GM23338 (cell line): ENCODE data around the gene KSR2. TPM values are rescaled to one million over a fixed set of nuclear protein-coding genes. Genes with fewer than 3 reads are reported as not detected.

Experiments used
- ATAC-seq: fragments of 200-7000 bp; cut with Tn5 transposase; 3 replicates; pipeline ENCODE4 v1.9.1; 2020
- DNase-seq: peaks from one replicate; pipeline ENCODE4 v3.0.0-alpha.2; 2015; ENCODE audit warnings: low spot score
- H2AFZ ChIP-seq: fragments of 200-600 bp; sonication (generic); 2 replicates; pipeline ENCODE4 v1.8.0; 2016; ENCODE audit warnings: antibody characterized with exemption, mild to moderate bottlenecking, moderate library complexity
- H3F3A ChIP-seq: fragments of 200-600 bp; sonication (generic); replicated peaks from 2 replicates; pipeline ENCODE4 v1.8.0; 2017; ENCODE audit warnings: antibody characterized with exemption, mixed run types, low read depth
- H3K27ac ChIP-seq: fragments of 200-600 bp; sonication (generic); 2 replicates; pipeline ENCODE4 v1.6.1; 2016; ENCODE audit warnings: low read depth
- H3K27me3 ChIP-seq: fragments of 200-600 bp; sonication (generic); 2 replicates; pipeline ENCODE4 v1.8.0; 2016; ENCODE audit warnings: mild to moderate bottlenecking, mixed run types, moderate library complexity; ENCODE audit not compliant: insufficient read depth
- H3K36me3 ChIP-seq: fragments of 200-600 bp; sonication (generic); 2 replicates; pipeline ENCODE4 v1.8.0; 2016; ENCODE audit warnings: mild to moderate bottlenecking; ENCODE audit not compliant: insufficient read depth
- H3K4me1 ChIP-seq: fragments of 200-600 bp; sonication (generic); 2 replicates; pipeline ENCODE4 v1.8.0; 2016; ENCODE audit warnings: mild to moderate bottlenecking, moderate library complexity; ENCODE audit not compliant: insufficient read depth
- H3K4me2 ChIP-seq: fragments of 200-600 bp; sonication (generic); 2 replicates; pipeline ENCODE4 v1.7.1; 2017; ENCODE audit warnings: mixed run types
- H3K4me3 ChIP-seq: fragments of 200-600 bp; sonication (generic); 2 replicates; pipeline ENCODE4 v1.6.1; 2016; ENCODE audit warnings: mixed run types
- H3K79me2 ChIP-seq: fragments of 200-600 bp; sonication (generic); replicated peaks from 2 replicates; pipeline ENCODE4 v1.8.0; 2017; ENCODE audit warnings: mild to moderate bottlenecking; ENCODE audit not compliant: insufficient read depth
- H3K9me2 ChIP-seq: fragments of 200-600 bp; sonication (generic); 2 replicates; pipeline ENCODE4 v1.8.0; 2017; ENCODE audit not compliant: insufficient read depth
- H4K20me1 ChIP-seq: fragments of 200-600 bp; sonication (generic); replicated peaks from 2 replicates; pipeline ENCODE4 v1.8.0; 2017; ENCODE audit warnings: mild to moderate bottlenecking; ENCODE audit not compliant: insufficient read depth
- H3K27ac Mint-ChIP-seq: 2 replicates; pipeline ENCODE4 v1.8.0; 2020; ENCODE audit warnings: inconsistent platforms, mild to moderate bottlenecking, moderate library complexity, mixed read lengths
- H3K27me3 Mint-ChIP-seq: 3 replicates; pipeline ENCODE4 v1.8.0; 2022; ENCODE audit warnings: low read depth, mild to moderate bottlenecking, moderate library complexity, mixed read lengths, inconsistent platforms; ENCODE audit not compliant: insufficient read depth, poor library complexity
- H3K36me3 Mint-ChIP-seq: 3 replicates; pipeline ENCODE4 v1.8.0; 2021; ENCODE audit warnings: low read depth, mild to moderate bottlenecking, inconsistent platforms, moderate library complexity, mixed read lengths
- H3K4me1 Mint-ChIP-seq: 3 replicates; pipeline ENCODE4 v1.8.0; 2020; ENCODE audit warnings: mild to moderate bottlenecking, inconsistent platforms, mixed read lengths
- H3K4me3 Mint-ChIP-seq: 3 replicates; pipeline ENCODE4 v1.8.0; 2021; ENCODE audit warnings: moderate library complexity, mild to moderate bottlenecking, inconsistent platforms, mixed read lengths
- H3K9me3 Mint-ChIP-seq: 3 replicates; pipeline ENCODE4 v1.8.0; 2020; ENCODE audit warnings: moderate library complexity, mild to moderate bottlenecking, inconsistent platforms, mixed read lengths
- CREB1 ChIP-seq: fragments of 250-450 bp; sonication (Bioruptor Pico); IDR thresholded peaks from 2 replicates; pipeline ENCODE4 v1.5.0; 2020; ENCODE audit warnings: low read depth, mild to moderate bottlenecking, moderate library complexity
- EZH2 ChIP-seq: fragments of 200-600 bp; sonication (generic); IDR thresholded peaks from one replicate; pipeline ENCODE4 v1.8.0; 2017; ENCODE audit warnings: antibody characterized with exemption, mild to moderate bottlenecking, low read depth; ENCODE audit not compliant: unreplicated experiment
- EZH2phosphoT487 ChIP-seq: fragments of 200-600 bp; sonication (generic); IDR thresholded peaks from one replicate; pipeline ENCODE4 v1.8.1; 2018; ENCODE audit warnings: antibody characterized with exemption; ENCODE audit not compliant: unreplicated experiment
- JUNB ChIP-seq: IDR thresholded peaks from one replicate; pipeline ENCODE4 v1.6.1; 2016; ENCODE audit warnings: antibody characterized with exemption; ENCODE audit not compliant: unreplicated experiment
- NANOG ChIP-seq: IDR thresholded peaks from 2 replicates; pipeline ENCODE4 v1.6.1; 2016; ENCODE audit warnings: antibody characterized with exemption, borderline replicate concordance
- POLR2AphosphoS5 ChIP-seq: IDR thresholded peaks from 2 replicates; pipeline ENCODE4 v1.6.1; 2016; ENCODE audit warnings: antibody characterized with exemption, low read depth
- STAT1 ChIP-seq: IDR thresholded peaks from one replicate; pipeline ENCODE4 v1.6.1; 2016; ENCODE audit warnings: antibody characterized with exemption; ENCODE audit not compliant: unreplicated experiment
- ZNF114 ChIP-seq: fragments of 250-450 bp; sonication (Bioruptor Pico); IDR thresholded peaks from 2 replicates; pipeline ENCODE4 v1.5.0; 2020; ENCODE audit warnings: mild to moderate bottlenecking, moderate library complexity
- ZNF331 ChIP-seq: fragments of 250-450 bp; sonication (Bioruptor Pico); IDR thresholded peaks from 2 replicates; pipeline ENCODE4 v1.5.0; 2020; ENCODE audit warnings: low read depth, mild to moderate bottlenecking, moderate library complexity
- polyA plus RNA-seq: library from polyadenylated mRNA; unstranded; fragments of >200 nt; fragmentation: Nextera tagmentation; extraction: Ambion mirVana; gene quantifications from 2 replicates; pipeline ENCODE4 v1.2.1, GENCODE V29; 2016
- total RNA-seq: library from RNA; depleted of rRNA; stranded (reverse); fragments of >200 nt; shearing (Covaris generic); gene quantifications from 2 replicates; pipeline ENCODE4 v1.2.3, GENCODE V29; 2014
- TF ChIP-seq, protein P1 (sequence below): fragments of 250-450 bp; sonication (Bioruptor Pico); IDR thresholded peaks from 2 replicates; pipeline ENCODE4 v1.5.0; 2020; ENCODE audit warnings: mild to moderate bottlenecking, moderate library complexity
- TF ChIP-seq, protein P2 (sequence below): IDR thresholded peaks from one replicate; pipeline ENCODE4 v1.6.1; 2018; ENCODE audit warnings: antibody characterized with exemption; ENCODE audit not compliant: unreplicated experiment
- TF ChIP-seq, protein P3 (sequence below), 2 experiments: fragments of 200-600 bp in 1 of 2; sonication (generic) in 1 of 2; conservative IDR thresholded peaks; 2 replicates each; pipeline versions ENCODE4 v1.5.1 to v1.6.1; 2016 to 2017; ENCODE audit warnings: antibody characterized with exemption in 2 of 2, low read depth in 2 of 2, mild to moderate bottlenecking in 2 of 2, moderate library complexity in 1 of 2
- TF ChIP-seq, protein P4 (sequence below): IDR thresholded peaks from 2 replicates; pipeline ENCODE4 v1.6.1; 2016; ENCODE audit warnings: antibody characterized with exemption

KSR2 gene
- total and polyA plus RNA-seq, 2 experiments from 2014 or later = 1.1 to 2.7 TPM

DNA sequence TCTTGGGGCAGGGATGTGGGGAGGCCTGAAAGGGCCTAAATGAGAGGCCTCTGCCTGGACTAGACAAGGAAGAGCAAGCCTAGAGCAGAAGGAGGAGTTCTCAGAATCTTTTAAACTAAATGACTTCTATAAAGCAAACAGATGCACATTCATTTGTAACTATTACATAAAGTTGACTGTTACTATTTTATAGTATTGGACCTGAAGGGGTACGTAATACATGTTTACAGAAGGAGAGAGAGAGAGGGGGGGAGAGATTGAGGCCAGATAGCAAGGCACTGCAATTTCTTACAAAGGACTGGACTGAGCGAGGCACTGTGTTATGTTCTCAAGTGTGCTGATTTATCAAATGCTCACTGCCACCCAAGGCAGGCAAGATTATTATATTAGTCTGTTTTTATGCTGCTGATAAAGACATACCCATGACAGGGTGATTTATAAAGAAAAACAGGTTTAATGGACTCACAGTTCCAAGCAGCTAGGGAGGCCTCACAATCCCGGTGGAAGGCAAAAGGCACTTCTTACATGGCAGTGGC, 391.6 kb downstream of the KSR2 start:
- H3K27ac ChIP-seq = no peak overlapping the region
- DNase-seq (no peak), ATAC-seq (no peak)
- TF ChIP-seq POLR2AphosphoS5 (no peak), EZH2phosphoT487 (no peak), ZNF114 (CRISPR knock-in tag) (no peak), NANOG (no peak), CREB1 (CRISPR knock-in tag) (no peak), STAT1 (no peak), EZH2 (no peak), JUNB (no peak), ZNF331 (no peak)
- TF ChIP-seq, protein P1, sequence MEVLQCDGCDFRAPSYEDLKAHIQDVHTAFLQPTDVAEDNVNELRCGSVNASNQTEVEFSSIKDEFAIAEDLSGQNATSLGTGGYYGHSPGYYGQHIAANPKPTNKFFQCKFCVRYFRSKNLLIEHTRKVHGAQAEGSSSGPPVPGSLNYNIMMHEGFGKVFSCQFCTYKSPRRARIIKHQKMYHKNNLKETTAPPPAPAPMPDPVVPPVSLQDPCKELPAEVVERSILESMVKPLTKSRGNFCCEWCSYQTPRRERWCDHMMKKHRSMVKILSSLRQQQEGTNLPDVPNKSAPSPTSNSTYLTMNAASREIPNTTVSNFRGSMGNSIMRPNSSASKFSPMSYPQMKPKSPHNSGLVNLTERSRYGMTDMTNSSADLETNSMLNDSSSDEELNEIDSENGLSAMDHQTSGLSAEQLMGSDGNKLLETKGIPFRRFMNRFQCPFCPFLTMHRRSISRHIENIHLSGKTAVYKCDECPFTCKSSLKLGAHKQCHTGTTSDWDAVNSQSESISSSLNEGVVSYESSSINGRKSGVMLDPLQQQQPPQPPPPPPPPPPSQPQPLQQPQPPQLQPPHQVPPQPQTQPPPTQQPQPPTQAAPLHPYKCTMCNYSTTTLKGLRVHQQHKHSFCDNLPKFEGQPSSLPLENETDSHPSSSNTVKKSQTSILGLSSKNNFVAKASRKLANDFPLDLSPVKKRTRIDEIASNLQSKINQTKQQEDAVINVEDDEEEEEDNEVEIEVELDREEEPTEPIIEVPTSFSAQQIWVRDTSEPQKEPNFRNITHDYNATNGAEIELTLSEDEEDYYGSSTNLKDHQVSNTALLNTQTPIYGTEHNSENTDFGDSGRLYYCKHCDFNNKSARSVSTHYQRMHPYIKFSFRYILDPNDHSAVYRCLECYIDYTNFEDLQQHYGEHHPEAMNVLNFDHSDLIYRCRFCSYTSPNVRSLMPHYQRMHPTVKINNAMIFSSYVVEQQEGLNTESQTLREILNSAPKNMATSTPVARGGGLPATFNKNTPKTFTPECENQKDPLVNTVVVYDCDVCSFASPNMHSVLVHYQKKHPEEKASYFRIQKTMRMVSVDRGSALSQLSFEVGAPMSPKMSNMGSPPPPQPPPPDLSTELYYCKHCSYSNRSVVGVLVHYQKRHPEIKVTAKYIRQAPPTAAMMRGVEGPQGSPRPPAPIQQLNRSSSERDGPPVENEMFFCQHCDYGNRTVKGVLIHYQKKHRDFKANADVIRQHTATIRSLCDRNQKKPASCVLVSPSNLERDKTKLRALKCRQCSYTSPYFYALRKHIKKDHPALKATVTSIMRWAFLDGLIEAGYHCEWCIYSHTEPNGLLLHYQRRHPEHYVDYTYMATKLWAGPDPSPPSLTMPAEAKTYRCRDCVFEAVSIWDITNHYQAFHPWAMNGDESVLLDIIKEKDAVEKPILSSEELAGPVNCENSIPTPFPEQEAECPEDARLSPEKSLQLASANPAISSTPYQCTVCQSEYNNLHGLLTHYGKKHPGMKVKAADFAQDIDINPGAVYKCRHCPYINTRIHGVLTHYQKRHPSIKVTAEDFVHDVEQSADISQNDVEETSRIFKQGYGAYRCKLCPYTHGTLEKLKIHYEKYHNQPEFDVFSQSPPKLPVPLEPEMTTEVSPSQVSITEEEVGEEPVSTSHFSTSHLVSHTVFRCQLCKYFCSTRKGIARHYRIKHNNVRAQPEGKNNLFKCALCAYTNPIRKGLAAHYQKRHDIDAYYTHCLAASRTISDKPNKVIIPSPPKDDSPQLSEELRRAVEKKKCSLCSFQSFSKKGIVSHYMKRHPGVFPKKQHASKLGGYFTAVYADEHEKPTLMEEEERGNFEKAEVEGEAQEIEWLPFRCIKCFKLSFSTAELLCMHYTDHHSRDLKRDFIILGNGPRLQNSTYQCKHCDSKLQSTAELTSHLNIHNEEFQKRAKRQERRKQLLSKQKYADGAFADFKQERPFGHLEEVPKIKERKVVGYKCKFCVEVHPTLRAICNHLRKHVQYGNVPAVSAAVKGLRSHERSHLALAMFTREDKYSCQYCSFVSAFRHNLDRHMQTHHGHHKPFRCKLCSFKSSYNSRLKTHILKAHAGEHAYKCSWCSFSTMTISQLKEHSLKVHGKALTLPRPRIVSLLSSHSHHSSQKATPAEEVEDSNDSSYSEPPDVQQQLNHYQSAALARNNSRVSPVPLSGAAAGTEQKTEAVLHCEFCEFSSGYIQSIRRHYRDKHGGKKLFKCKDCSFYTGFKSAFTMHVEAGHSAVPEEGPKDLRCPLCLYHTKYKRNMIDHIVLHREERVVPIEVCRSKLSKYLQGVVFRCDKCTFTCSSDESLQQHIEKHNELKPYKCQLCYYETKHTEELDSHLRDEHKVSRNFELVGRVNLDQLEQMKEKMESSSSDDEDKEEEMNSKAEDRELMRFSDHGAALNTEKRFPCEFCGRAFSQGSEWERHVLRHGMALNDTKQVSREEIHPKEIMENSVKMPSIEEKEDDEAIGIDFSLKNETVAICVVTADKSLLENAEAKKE = no peak
- TF ChIP-seq, protein P2, sequence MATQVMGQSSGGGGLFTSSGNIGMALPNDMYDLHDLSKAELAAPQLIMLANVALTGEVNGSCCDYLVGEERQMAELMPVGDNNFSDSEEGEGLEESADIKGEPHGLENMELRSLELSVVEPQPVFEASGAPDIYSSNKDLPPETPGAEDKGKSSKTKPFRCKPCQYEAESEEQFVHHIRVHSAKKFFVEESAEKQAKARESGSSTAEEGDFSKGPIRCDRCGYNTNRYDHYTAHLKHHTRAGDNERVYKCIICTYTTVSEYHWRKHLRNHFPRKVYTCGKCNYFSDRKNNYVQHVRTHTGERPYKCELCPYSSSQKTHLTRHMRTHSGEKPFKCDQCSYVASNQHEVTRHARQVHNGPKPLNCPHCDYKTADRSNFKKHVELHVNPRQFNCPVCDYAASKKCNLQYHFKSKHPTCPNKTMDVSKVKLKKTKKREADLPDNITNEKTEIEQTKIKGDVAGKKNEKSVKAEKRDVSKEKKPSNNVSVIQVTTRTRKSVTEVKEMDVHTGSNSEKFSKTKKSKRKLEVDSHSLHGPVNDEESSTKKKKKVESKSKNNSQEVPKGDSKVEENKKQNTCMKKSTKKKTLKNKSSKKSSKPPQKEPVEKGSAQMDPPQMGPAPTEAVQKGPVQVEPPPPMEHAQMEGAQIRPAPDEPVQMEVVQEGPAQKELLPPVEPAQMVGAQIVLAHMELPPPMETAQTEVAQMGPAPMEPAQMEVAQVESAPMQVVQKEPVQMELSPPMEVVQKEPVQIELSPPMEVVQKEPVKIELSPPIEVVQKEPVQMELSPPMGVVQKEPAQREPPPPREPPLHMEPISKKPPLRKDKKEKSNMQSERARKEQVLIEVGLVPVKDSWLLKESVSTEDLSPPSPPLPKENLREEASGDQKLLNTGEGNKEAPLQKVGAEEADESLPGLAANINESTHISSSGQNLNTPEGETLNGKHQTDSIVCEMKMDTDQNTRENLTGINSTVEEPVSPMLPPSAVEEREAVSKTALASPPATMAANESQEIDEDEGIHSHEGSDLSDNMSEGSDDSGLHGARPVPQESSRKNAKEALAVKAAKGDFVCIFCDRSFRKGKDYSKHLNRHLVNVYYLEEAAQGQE = no peak
- TF ChIP-seq, protein P3, sequence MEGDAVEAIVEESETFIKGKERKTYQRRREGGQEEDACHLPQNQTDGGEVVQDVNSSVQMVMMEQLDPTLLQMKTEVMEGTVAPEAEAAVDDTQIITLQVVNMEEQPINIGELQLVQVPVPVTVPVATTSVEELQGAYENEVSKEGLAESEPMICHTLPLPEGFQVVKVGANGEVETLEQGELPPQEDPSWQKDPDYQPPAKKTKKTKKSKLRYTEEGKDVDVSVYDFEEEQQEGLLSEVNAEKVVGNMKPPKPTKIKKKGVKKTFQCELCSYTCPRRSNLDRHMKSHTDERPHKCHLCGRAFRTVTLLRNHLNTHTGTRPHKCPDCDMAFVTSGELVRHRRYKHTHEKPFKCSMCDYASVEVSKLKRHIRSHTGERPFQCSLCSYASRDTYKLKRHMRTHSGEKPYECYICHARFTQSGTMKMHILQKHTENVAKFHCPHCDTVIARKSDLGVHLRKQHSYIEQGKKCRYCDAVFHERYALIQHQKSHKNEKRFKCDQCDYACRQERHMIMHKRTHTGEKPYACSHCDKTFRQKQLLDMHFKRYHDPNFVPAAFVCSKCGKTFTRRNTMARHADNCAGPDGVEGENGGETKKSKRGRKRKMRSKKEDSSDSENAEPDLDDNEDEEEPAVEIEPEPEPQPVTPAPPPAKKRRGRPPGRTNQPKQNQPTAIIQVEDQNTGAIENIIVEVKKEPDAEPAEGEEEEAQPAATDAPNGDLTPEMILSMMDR (conservative IDR thresholded peaks at IDR 0.05; ENCODE audit: low read depth in 2 of 2) = no peak
- TF ChIP-seq, protein P4, sequence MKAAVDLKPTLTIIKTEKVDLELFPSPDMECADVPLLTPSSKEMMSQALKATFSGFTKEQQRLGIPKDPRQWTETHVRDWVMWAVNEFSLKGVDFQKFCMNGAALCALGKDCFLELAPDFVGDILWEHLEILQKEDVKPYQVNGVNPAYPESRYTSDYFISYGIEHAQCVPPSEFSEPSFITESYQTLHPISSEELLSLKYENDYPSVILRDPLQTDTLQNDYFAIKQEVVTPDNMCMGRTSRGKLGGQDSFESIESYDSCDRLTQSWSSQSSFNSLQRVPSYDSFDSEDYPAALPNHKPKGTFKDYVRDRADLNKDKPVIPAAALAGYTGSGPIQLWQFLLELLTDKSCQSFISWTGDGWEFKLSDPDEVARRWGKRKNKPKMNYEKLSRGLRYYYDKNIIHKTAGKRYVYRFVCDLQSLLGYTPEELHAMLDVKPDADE = no peak
- H3K36me3 Mint-ChIP-seq = no peaks in the 10 kb centered on the region
- H3K36me3 ChIP-seq = no peaks in the 10 kb centered on the region
- H3K4me3 Mint-ChIP-seq = no peak overlapping the region
- no peak overlapping the region for H2AFZ ChIP-seq
- H3K9me2 ChIP-seq = no peaks in the 10 kb centered on the region
- no peak overlapping the region for H3K4me3 ChIP-seq
- no peak overlapping the region for H3K4me2 ChIP-seq
- H3K4me1 ChIP-seq = peaks cover 9% of the 10 kb centered on the region; the same call in 1 of the 2 replicates
- H3K4me1 Mint-ChIP-seq = peaks cover 21% of the 10 kb centered on the region
- no peaks in the 10 kb centered on the region for H3K27me3 Mint-ChIP-seq
- no peaks in the 10 kb centered on the region for H3K27me3 ChIP-seq
- H3F3A ChIP-seq = no peaks in the 10 kb centered on the region
- no peak overlapping the region for H3K27ac Mint-ChIP-seq
- H3K79me2 ChIP-seq = no peaks in the 10 kb centered on the region
- H3K9me3 Mint-ChIP-seq = no peaks in the 10 kb centered on the region
- no peaks in the 10 kb centered on the region for H4K20me1 ChIP-seq
